ENCODE results near the gene DGCR6L. TPM values are rescaled to one million over a fixed set of nuclear protein-coding genes. Genes with fewer than 3 reads are reported as not detected.
"Not testable (repeated sequence)": the region's sequence is repeated elsewhere in the genome, so short reads cannot be mapped to it uniquely, and the experiment has no call there.

DGCR6L gene
- total RNA-seq (2014; rRNA removed; shearing (Covaris generic)): 59.8 and 69.1 TPM in 2 replicates

GRCh38 chr22:20319745-20320658, at the start of gene DGCR6L:
Gene DGCR6L, minus strand, starts transcription at chr22:20320060. Its CDS starts 72 bp downstream, at chr22:20319988.
- peak; percentile 97 for DNase-seq (ENCODE audit: low read depth)

GRCh38 chr22:20368875-20369274, 49.0 kb upstream of the DGCR6L start:
- not testable (repeated sequence) for DNase-seq (ENCODE audit: low read depth)

- not testable (repeated sequence) for DNase-seq (ENCODE audit: low read depth)
These were observed 47.0 kb upstream of the DGCR6L start for GRCh38 chr22:20366841-20367240.

GRCh38 chr22:20364335-20365260, 44.7 kb upstream of the DGCR6L start:
- peak; percentile 31 for DNase-seq (ENCODE audit: low read depth)

- DNase-seq (ENCODE audit: low read depth): not testable (repeated sequence)
These were observed 42.5 kb upstream of the DGCR6L start for GRCh38 chr22:20362403-20362802.

GRCh38 chr22:20361752-20362229, 41.9 kb upstream of the DGCR6L start:
- DNase-seq (ENCODE audit: low read depth): not testable (repeated sequence)

- not testable (repeated sequence) for DNase-seq (ENCODE audit: low read depth)
These were observed 41.2 kb upstream of the DGCR6L start for GRCh38 chr22:20360866-20361751.

- DNase-seq (ENCODE audit: low read depth): not testable (repeated sequence)
These were observed 40.4 kb upstream of the DGCR6L start for GRCh38 chr22:20360261-20360660.

- not testable (repeated sequence) for DNase-seq (ENCODE audit: low read depth)
These were observed 38.8 kb upstream of the DGCR6L start for GRCh38 chr22:20358503-20359239.

GRCh38 chr22:20357967-20358366, 38.1 kb upstream of the DGCR6L start:
- not testable (repeated sequence) for DNase-seq (ENCODE audit: low read depth)

GRCh38 chr22:20356906-20357305, 37.0 kb upstream of the DGCR6L start:
- DNase-seq (ENCODE audit: low read depth): not testable (repeated sequence)

- not testable (repeated sequence) for DNase-seq (ENCODE audit: low read depth)
These were observed 36.2 kb upstream of the DGCR6L start for GRCh38 chr22:20355939-20356636.

- DNase-seq (ENCODE audit: low read depth): no peak
These were observed 34.5 kb upstream of the DGCR6L start for GRCh38 chr22:20354238-20354975.

- DNase-seq (ENCODE audit: low read depth): not testable (repeated sequence)
These were observed 32.7 kb upstream of the DGCR6L start for GRCh38 chr22:20352536-20352935.

- DNase-seq (ENCODE audit: low read depth): not testable (repeated sequence)
These were observed 26.7 kb upstream of the DGCR6L start for GRCh38 chr22:20346553-20346952.

- not testable (repeated sequence) for DNase-seq (ENCODE audit: low read depth)
These were observed 18.4 kb upstream of the DGCR6L start for GRCh38 chr22:20338291-20338690.

GRCh38 chr22:20337807-20338206, 17.9 kb upstream of the DGCR6L start:
- not testable (repeated sequence) for DNase-seq (ENCODE audit: low read depth)

- DNase-seq (ENCODE audit: low read depth): not testable (repeated sequence)
These were observed 16.7 kb upstream of the DGCR6L start for GRCh38 chr22:20336561-20336960.

GRCh38 chr22:20328569-20328930, 8.7 kb upstream of the DGCR6L start:
- not testable (repeated sequence) for DNase-seq (ENCODE audit: low read depth)
